Caki2 (cell line): ENCODE data around the gene PICK1. TPM values are rescaled to one million over a fixed set of nuclear protein-coding genes. Genes with fewer than 3 reads are reported as not detected.
"Not testable (repeated sequence)": the region's sequence is repeated elsewhere in the genome, so short reads cannot be mapped to it uniquely, and the experiment has no call there.

Source experiments
- DNase-seq: peaks from one replicate; pipeline ENCODE4 v3.0.0-alpha.2; 2015; ENCODE audit warnings: low read depth
- in situ Hi-C: cut with HindIII; loops from 2 replicates; pipeline ENCODE4 v1.10.0; 2016; ENCODE audit warnings: low sequenced_read_pairs, low pct_unique_long_range_greater_than_20kb, mixed read lengths
- total RNA-seq: library from RNA; depleted of rRNA; stranded (reverse); fragments of >200 nt; shearing (Covaris generic); gene quantifications from 2 replicates; pipeline ENCODE4 v1.2.3, GENCODE V29; 2014; ENCODE audit warnings: low replicate concordance

PICK1 gene
- total RNA-seq, 1 experiment from 2014 or later, result 30.8 TPM

- DNase-seq, result no peak
- in situ Hi-C loops, result no loop called here
Measured at GRCh38 chr22:38071421-38072321, 14.5 kb downstream of the PICK1 start.

GRCh38 chr22:38072322-38073149, 15.3 kb downstream of the PICK1 start:
- no peak for DNase-seq
- in situ Hi-C loops, result no loop called here

- no peak for DNase-seq
- in situ Hi-C loops, result no loop called here
Measured at GRCh38 chr22:38073150-38074130, 16.2 kb downstream of the PICK1 start.

DNA sequence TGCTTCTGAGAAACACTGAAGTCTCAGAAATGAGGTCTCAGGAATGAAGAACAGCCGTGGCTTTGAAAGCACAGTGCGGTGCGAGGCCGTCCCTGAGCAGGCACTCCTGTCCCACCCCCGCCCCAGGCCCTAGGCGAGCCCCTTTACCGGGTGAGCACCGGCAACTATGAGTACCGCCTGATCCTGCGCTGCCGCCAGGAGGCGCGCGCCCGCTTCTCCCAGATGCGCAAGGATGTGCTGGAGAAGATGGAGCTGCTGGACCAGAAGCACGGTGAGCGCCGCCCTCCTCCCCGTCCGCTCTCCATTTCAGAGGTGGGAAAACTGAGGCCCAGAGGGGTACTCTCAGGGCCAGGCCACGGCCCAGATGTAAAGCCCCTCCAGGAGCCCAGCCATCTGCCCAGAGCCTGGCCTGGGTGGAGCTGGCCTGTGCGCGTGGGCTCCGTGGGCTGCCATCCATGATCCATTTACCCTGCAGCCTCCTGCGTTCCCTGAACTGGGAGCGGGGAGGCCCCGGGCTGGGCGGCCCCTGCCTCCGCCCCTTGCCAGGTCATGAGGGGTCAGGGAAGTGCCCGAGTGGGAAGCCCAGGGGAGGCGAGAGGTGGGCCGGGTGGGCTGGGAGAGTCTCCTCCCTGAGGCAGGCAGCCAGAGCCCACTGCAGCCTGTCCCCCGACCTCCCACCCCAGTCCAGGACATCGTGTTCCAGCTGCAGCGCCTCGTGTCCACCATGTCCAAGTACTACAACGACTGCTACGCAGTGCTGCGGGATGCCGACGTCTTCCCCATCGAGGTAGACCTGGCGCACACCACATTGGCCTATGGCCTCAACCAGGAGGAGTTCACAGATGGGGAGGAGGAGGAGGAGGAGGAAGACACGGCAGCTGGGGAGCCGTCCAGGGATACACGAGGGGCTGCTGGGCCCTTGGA, 17.2 kb downstream of the PICK1 start:
- no peak for DNase-seq
- in situ Hi-C loops, result no loop called here

DNA sequence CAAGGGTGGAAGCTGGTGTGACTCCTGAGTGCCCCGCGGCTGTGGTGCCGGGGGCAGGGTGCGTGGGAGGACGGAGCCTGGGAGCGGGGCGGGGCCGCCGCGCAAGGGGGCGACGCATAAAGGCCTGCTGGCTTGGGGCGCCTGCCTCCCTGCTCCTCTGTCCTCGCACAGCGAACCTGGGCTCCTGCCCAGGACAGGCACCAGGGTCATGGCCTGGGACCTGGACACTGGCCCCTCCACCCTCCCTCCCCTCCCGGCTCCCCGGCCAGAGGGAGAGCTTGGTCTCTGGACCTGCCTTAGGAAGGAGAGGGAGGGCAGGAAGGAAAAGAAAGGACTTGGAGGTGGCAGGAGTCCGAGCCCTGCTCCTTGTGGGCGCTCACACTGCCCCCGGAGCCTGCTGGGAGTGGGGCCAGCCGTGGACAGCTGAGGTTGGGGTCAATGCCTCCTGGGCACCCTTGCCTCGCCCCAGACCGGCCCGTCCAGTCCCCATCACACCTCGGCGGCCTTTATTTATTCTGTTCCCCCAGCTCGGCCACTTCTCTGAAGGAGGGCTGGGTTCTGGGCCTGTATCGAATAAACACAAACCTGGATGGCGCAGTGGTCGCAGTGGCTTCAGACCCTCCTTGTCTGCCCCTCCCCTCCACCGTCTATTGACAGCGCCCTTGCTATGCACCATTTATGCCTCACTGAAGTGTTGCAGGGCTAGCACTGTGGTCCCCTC, 18.1 kb downstream of the PICK1 start:
- in situ Hi-C loops, result no loop called here
- no peak for DNase-seq

DNA sequence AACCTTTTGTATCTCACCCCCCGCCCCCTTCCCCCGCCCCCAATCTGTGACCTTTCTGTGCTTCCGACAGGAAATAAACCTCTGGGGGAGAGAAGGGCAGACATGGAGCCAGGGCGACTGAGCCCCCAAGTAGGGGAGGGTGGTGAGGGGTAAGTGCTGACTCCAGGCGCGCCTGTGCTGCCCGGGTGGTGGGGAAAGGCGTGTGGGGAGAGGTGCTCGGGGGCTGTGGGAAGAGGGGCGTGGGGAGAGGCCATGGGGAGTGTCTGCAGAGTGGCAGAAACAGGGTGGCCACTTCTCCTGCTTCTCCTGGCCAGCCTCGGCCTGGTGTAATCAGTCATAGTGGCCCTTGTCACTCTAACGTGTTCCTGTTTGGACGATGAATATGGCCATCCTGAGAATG, 18.8 kb downstream of the PICK1 start:
- in situ Hi-C loops, result no loop called here

GRCh38 chr22:38077096-38077495, 19.9 kb downstream of the PICK1 start:
- in situ Hi-C loops, result no loop called here
- DNase-seq, result no peak

More for the DNA sequence above, 18.8 kb downstream of the PICK1 start:
- DNase-seq, result no peak

GRCh38 chr22:38077595-38077994, 20.4 kb downstream of the PICK1 start:
- in situ Hi-C loops, result no loop called here
- no peak for DNase-seq

DNA sequence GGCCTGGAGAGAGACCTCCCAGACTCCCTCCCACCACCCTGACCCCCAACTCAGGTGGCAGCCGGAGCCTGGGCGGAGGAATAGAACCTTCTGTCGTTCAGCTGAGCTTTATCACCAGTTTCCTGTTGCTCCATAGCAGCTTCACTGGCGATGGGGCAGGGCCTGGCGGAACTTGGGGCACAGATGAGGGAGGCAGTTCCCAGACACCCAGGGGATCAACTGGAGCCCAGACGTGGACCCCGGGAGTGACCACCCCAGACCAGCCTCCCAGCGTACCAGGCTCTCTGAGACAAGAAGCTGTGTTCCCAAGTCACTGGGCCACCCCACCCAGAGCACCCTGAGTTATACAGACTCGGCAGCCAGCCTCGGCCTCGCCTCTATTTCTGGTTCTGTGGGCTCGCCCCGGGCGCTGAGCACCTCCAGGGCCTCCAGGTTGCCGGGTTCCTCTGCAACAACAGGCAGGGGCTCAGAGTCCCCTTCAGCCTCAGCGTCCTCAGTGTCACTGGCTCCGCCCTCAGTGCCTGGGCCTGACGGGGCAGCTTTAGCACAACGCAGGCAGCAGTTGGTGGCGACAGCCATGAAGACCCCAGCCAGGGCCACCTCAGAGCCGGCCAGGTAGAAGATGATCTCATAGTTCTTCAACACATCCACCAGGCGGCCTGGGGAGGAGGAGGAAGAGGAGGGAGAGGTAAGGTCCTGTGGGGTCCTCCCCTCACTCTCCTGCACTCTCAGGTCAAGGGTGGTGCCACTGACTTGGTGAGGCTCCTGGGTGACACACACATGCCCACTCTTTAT, 21.0 kb downstream of the PICK1 start:
- DNase-seq, result no peak
- in situ Hi-C loops, result no loop called here

GRCh38 chr22:38079208-38079607, 22.0 kb downstream of the PICK1 start:
- in situ Hi-C loops, DNase-seq: not testable (repeated sequence)

- no peak for DNase-seq
- in situ Hi-C loops, result no loop called here
Measured at GRCh38 chr22:38079804-38080203, 22.6 kb downstream of the PICK1 start.

DNA sequence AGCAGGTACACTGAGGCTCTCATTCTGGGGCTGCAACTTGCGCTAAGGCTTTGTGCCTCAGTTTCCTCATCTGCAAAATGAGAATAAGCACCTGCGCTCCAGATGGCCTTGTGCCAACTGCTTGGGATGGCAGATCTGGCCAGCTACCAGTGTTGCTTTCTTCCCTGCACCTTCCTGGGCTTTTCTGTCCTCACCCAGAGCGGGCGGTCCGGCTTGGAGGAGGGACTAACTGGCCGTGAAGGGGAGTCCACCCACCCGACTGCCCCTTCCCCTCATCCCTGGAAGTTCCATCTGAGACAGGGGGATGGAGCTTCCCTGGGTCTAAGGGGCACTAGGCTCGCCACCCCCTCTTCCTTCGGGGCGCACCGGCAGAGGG, 23.3 kb downstream of the PICK1 start:
- DNase-seq, result no peak
- in situ Hi-C loops, result no loop called here

GRCh38 chr22:38080850-38081635, 23.8 kb downstream of the PICK1 start:
- DNase-seq, result no peak

GRCh38 chr22:38081636-38081940, 24.4 kb downstream of the PICK1 start:
- DNase-seq, result no peak
- in situ Hi-C loops, result no loop called here

More at GRCh38 chr22:38080850-38081635, 23.8 kb downstream of the PICK1 start:
- in situ Hi-C loops, result no loop called here
